HFF-Myc (cell line): ENCODE data around the gene HOATZ.

ENCODE experiments used
- DNase-seq: peaks from one replicate; pipeline ENCODE4 v3.0.0-alpha.2; 2011; ENCODE audit warnings: low read depth; ENCODE audit errors: extremely low read depth
- H3K4me3 ChIP-seq: replicated peaks from 2 replicates; pipeline ENCODE4 v1.5.1; 2011; ENCODE audit warnings: low read depth, mild to moderate bottlenecking, control low read depth, low read length
- CTCF ChIP-seq: IDR thresholded peaks from 2 replicates; pipeline ENCODE4 v1.5.1; 2012; ENCODE audit warnings: mild to moderate bottlenecking, low read depth, low read length, control low read depth; ENCODE audit errors: missing control alignments

Gene HOATZ

GRCh38 chr11:111499483-111499882, 15.1 kb upstream of the HOATZ start:
- no peak overlapping the region for H3K4me3 ChIP-seq
- no peak for TF ChIP-seq CTCF
- DNase-seq = no peak

GRCh38 chr11:111500481-111500880, 14.1 kb upstream of the HOATZ start:
- no peak for TF ChIP-seq CTCF
- DNase-seq = no peak
- H3K4me3 ChIP-seq = no peak overlapping the region

- H3K4me3 ChIP-seq = no peak overlapping the region
- no peak for DNase-seq
- no peak for TF ChIP-seq CTCF
Measured at GRCh38 chr11:111502611-111503010, 12.0 kb upstream of the HOATZ start.

- DNase-seq = no peak
- no peak for TF ChIP-seq CTCF
- no peak overlapping the region for H3K4me3 ChIP-seq
Measured at GRCh38 chr11:111510311-111510710, 4.3 kb upstream of the HOATZ start.

GRCh38 chr11:111512296-111513239, 2.0 kb upstream of the HOATZ start, which contains the start of gene BTG4:
TSS of gene BTG4 (minus strand) at chr11:111512386. CDS start at chr11:111498776, 13,610 bp downstream.
- no peak for DNase-seq
- no peak for TF ChIP-seq CTCF
- peak within 1 kb of the TSS; percentile 30 for H3K4me3 ChIP-seq

- no peak overlapping the region; the same call in 1 of the 2 replicates for H3K4me3 ChIP-seq
- DNase-seq = no peak
Measured at GRCh38 chr11:111513240-111513605, 1.4 kb upstream of the HOATZ start.

More at GRCh38 chr11:111513240-111513605, 1.4 kb upstream of the HOATZ start:
- no peak for TF ChIP-seq CTCF
